Central memory CD8-positive, alpha-beta T cell (primary cell): Measurements from ENCODE around the gene SEPTIN1.
A peak's percentile ranks its signal among the peaks of the same experiment; 100 is the strongest.

ENCODE experiments used
- ATAC-seq: fragments of 150-1000 bp; cut with Tn5 transposase; replicated peaks from 2 replicates; pipeline ENCODE4 v1.10.0; 2022; ENCODE audit warnings: mild to moderate bottlenecking, moderate FRiP score, moderate number of reproducible peaks; ENCODE audit not compliant: poor library complexity, severe bottlenecking; ENCODE audit errors: extremely low read depth
- DNase-seq, 2 donors: peaks; one replicate each; pipeline ENCODE4 v3.0.0; 2021; ENCODE audit warnings: low spot score in 2 of 2
- H3K27ac Mint-ChIP-seq: one replicate; pipeline ENCODE4 v1.8.0; 2022; ENCODE audit warnings: low read depth, mild to moderate bottlenecking, moderate library complexity, mixed read lengths
- H3K27me3 Mint-ChIP-seq: one replicate; pipeline ENCODE4 v1.8.0; 2022; ENCODE audit warnings: mixed read lengths
- H3K36me3 Mint-ChIP-seq: one replicate; pipeline ENCODE4 v1.8.0; 2022; ENCODE audit warnings: mild to moderate bottlenecking, moderate library complexity, mixed read lengths; ENCODE audit not compliant: insufficient read depth
- H3K4me1 Mint-ChIP-seq: one replicate; pipeline ENCODE4 v1.8.0; 2022; ENCODE audit warnings: mixed read lengths
- H3K4me3 Mint-ChIP-seq: one replicate; pipeline ENCODE4 v1.8.0; 2022; ENCODE audit warnings: mild to moderate bottlenecking, moderate library complexity, mixed read lengths
- H3K9me3 Mint-ChIP-seq: one replicate; pipeline ENCODE4 v1.8.0; 2022; ENCODE audit warnings: mixed read lengths

SEPTIN1 gene

GRCh38 chr16:30377050-30377811, 5.1 kb downstream of the SEPTIN1 start:
- H3K27me3 Mint-ChIP-seq, result no peaks in the 10 kb centered on the region
- peak overlapping the region; percentile 98 for H3K4me3 Mint-ChIP-seq
- no peaks in the 10 kb centered on the region for H3K9me3 Mint-ChIP-seq
- DNase-seq, result no peak
- no peak for ATAC-seq
- H3K27ac Mint-ChIP-seq, result peak overlapping the region; percentile 99
- peaks cover 55% of the 10 kb centered on the region for H3K4me1 Mint-ChIP-seq
- H3K36me3 Mint-ChIP-seq, result peaks cover 27% of the 10 kb centered on the region

- Mint-ChIP-seq H3K9me3 (no peaks in the 10 kb centered on the region), H3K27ac (peak overlapping the region; percentile 99), H3K4me1 (peaks cover 55% of the 10 kb centered on the region), H3K36me3 (peaks cover 25% of the 10 kb centered on the region), H3K27me3 (no peaks in the 10 kb centered on the region), H3K4me3 (no peak overlapping the region)
- DNase-seq (no peak), ATAC-seq (no peak)
Observed at GRCh38 chr16:30376461-30376902, 5.9 kb downstream of the SEPTIN1 start.

GRCh38 chr16:30375864-30376263, 6.5 kb downstream of the SEPTIN1 start:
- Mint-ChIP-seq H3K9me3 (no peaks in the 10 kb centered on the region), H3K27me3 (no peaks in the 10 kb centered on the region), H3K36me3 (peaks cover 26% of the 10 kb centered on the region), H3K4me3 (no peak overlapping the region), H3K27ac (peak overlapping the region; percentile 62), H3K4me1 (peaks cover 55% of the 10 kb centered on the region)
- ATAC-seq (no peak), DNase-seq (no peak)

GRCh38 chr16:30374538-30374937, 7.8 kb downstream of the SEPTIN1 start, which contains the start of gene MYL11:
Gene MYL11, plus strand, starts transcription at chr16:30374802. Its CDS starts 56 bp downstream, at chr16:30374858.
- ATAC-seq (no peak), DNase-seq (no peak)
- Mint-ChIP-seq H3K4me3 (no peak within 1 kb of the TSS), H3K27ac (peak within 1 kb of the TSS; percentile 74), H3K4me1 (peaks cover 42% of the 10 kb centered on the region), H3K27me3 (no peaks in the 10 kb centered on the region), H3K9me3 (no peaks in the 10 kb centered on the region), H3K36me3 (peaks cover 26% of the 10 kb centered on the region)

GRCh38 chr16:30372725-30373124, 9.6 kb downstream of the SEPTIN1 start:
- DNase-seq (no peak), ATAC-seq (no peak)
- no peaks in the 10 kb centered on the region for H3K27me3 Mint-ChIP-seq
- H3K9me3 Mint-ChIP-seq, result no peaks in the 10 kb centered on the region
- H3K4me1 Mint-ChIP-seq, result peaks cover 42% of the 10 kb centered on the region
- H3K27ac Mint-ChIP-seq, result peak overlapping the region; percentile 74
- H3K36me3 Mint-ChIP-seq, result peaks cover 12% of the 10 kb centered on the region
- peak overlapping the region; percentile 33 for H3K4me3 Mint-ChIP-seq

GRCh38 chr16:30372038-30372712, 10.2 kb downstream of the SEPTIN1 start:
- DNase-seq, result no peak
- Mint-ChIP-seq H3K36me3 (peaks cover 11% of the 10 kb centered on the region), H3K27me3 (no peaks in the 10 kb centered on the region), H3K4me1 (peaks cover 42% of the 10 kb centered on the region), H3K27ac (peak overlapping the region; percentile 88), H3K4me3 (peak overlapping the region; percentile 58), H3K9me3 (no peaks in the 10 kb centered on the region)
- no peak for ATAC-seq

GRCh38 chr16:30371248-30371816, 11.0 kb downstream of the SEPTIN1 start:
- peak overlapping the region; percentile 88 for H3K27ac Mint-ChIP-seq
- no peak for DNase-seq
- peak overlapping the region; percentile 58 for H3K4me3 Mint-ChIP-seq
- no peak for ATAC-seq
- peaks cover 11% of the 10 kb centered on the region for H3K36me3 Mint-ChIP-seq
- no peaks in the 10 kb centered on the region for H3K27me3 Mint-ChIP-seq
- peaks cover 48% of the 10 kb centered on the region for H3K4me1 Mint-ChIP-seq
- H3K9me3 Mint-ChIP-seq, result no peaks in the 10 kb centered on the region

- no peaks in the 10 kb centered on the region for H3K27me3 Mint-ChIP-seq
- peaks cover 11% of the 10 kb centered on the region for H3K36me3 Mint-ChIP-seq
- peaks cover 49% of the 10 kb centered on the region for H3K4me1 Mint-ChIP-seq
- ATAC-seq (peak; percentile 89), DNase-seq (peak; percentile 98 to 100)
- H3K4me3 Mint-ChIP-seq, result peak within 1 kb of the TSS; percentile 80
- peak within 1 kb of the TSS; percentile 88 for H3K27ac Mint-ChIP-seq
- H3K9me3 Mint-ChIP-seq, result no peaks in the 10 kb centered on the region
Observed at GRCh38 chr16:30370456-30371247, 11.7 kb downstream of the SEPTIN1 start, which contains the start of gene TBC1D10B. Gene TBC1D10B, minus strand, starts transcription at chr16:30370494. Its CDS starts 311 bp downstream, at chr16:30370183.

GRCh38 chr16:30369938-30370455, 12.4 kb downstream of the SEPTIN1 start:
- Mint-ChIP-seq H3K4me1 (peaks cover 54% of the 10 kb centered on the region), H3K27ac (peak overlapping the region; percentile 88), H3K27me3 (no peaks in the 10 kb centered on the region), H3K4me3 (peak overlapping the region; percentile 80), H3K36me3 (peaks cover 15% of the 10 kb centered on the region), H3K9me3 (no peaks in the 10 kb centered on the region)
- ATAC-seq (no peak), DNase-seq (no peak)

GRCh38 chr16:30369091-30369937, 13.0 kb downstream of the SEPTIN1 start:
- Mint-ChIP-seq H3K4me1 (peaks cover 54% of the 10 kb centered on the region), H3K4me3 (peak overlapping the region; percentile 80)
- DNase-seq, result no peak

GRCh38 chr16:30368792-30369090, 13.6 kb downstream of the SEPTIN1 start:
- Mint-ChIP-seq H3K9me3 (no peaks in the 10 kb centered on the region), H3K27ac (peak overlapping the region; percentile 68), H3K4me1 (peaks cover 54% of the 10 kb centered on the region), H3K27me3 (no peaks in the 10 kb centered on the region), H3K4me3 (peak overlapping the region; percentile 80), H3K36me3 (peaks cover 18% of the 10 kb centered on the region)
- ATAC-seq (no peak), DNase-seq (no peak)

More at GRCh38 chr16:30369091-30369937, 13.0 kb downstream of the SEPTIN1 start:
- Mint-ChIP-seq H3K36me3 (peaks cover 16% of the 10 kb centered on the region), H3K9me3 (no peaks in the 10 kb centered on the region), H3K27me3 (no peaks in the 10 kb centered on the region), H3K27ac (peak overlapping the region; percentile 68)
- no peak for ATAC-seq
